ENCODE results near the gene CPN1. TPM values are rescaled to one million over a fixed set of nuclear protein-coding genes. Genes with fewer than 3 reads are reported as not detected.
"Not testable (repeated sequence)": the region's sequence is repeated elsewhere in the genome, so short reads cannot be mapped to it uniquely, and the experiment has no call there.

CPN1 gene
- total RNA-seq, 1 experiment from 2014 or later = 24.9 TPM

GRCh38 chr10:100085596-100085995 is 3.9 kb upstream of the CPN1 start:
- Mint-ChIP-seq H3K4me3 (ENCODE audit: unreplicated experiment) (no peak overlapping the region), H3K27me3 (ENCODE audit: insufficient read depth, unreplicated experiment) (no peaks in the 10 kb centered on the region), H3K36me3 (ENCODE audit: insufficient read depth, unreplicated experiment) (no peaks in the 10 kb centered on the region), H3K27ac (ENCODE audit: unreplicated experiment) (no peak overlapping the region), H3K4me1 (ENCODE audit: low read depth, unreplicated experiment) (peaks cover 16% of the 10 kb centered on the region), H3K9me3 (ENCODE audit: unreplicated experiment) (no peaks in the 10 kb centered on the region)
- no peaks in the 10 kb centered on the region for H3K36me3 ChIP-seq (ENCODE audit: control insufficient read depth, insufficient read depth, low read length)
- no peaks in the 10 kb centered on the region for H3K9me3 ChIP-seq
- no TSS peak for BruUV-seq (replicated peaks)
- intact Hi-C loops (cut with micrococcal nuclease; ENCODE audit: unreplicated experiment) = no loop called here
- DNase-seq = peak; percentile 44 to 58
- ChIA-PET CTCF (no interaction called here), POLR2A (no interaction called here)
- TF ChIP-seq, protein P1, sequence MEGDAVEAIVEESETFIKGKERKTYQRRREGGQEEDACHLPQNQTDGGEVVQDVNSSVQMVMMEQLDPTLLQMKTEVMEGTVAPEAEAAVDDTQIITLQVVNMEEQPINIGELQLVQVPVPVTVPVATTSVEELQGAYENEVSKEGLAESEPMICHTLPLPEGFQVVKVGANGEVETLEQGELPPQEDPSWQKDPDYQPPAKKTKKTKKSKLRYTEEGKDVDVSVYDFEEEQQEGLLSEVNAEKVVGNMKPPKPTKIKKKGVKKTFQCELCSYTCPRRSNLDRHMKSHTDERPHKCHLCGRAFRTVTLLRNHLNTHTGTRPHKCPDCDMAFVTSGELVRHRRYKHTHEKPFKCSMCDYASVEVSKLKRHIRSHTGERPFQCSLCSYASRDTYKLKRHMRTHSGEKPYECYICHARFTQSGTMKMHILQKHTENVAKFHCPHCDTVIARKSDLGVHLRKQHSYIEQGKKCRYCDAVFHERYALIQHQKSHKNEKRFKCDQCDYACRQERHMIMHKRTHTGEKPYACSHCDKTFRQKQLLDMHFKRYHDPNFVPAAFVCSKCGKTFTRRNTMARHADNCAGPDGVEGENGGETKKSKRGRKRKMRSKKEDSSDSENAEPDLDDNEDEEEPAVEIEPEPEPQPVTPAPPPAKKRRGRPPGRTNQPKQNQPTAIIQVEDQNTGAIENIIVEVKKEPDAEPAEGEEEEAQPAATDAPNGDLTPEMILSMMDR (IDR thresholded peaks at IDR 0.05; ENCODE audit: insufficient read depth in 1 of 2, low read depth in 1 of 2, low read length in 1 of 2, severe bottlenecking in 1 of 2, unreplicated experiment in 1 of 2) = no peak
- H3K27me3 ChIP-seq (replicated peaks; ENCODE audit: control insufficient read depth, insufficient read depth, low read length) = no peaks in the 10 kb centered on the region
- H3K4me1 ChIP-seq = peaks cover 27% of the 10 kb centered on the region
- H3K4me3 ChIP-seq (ENCODE audit: low read depth, low read length) = no peak overlapping the region

DNA sequence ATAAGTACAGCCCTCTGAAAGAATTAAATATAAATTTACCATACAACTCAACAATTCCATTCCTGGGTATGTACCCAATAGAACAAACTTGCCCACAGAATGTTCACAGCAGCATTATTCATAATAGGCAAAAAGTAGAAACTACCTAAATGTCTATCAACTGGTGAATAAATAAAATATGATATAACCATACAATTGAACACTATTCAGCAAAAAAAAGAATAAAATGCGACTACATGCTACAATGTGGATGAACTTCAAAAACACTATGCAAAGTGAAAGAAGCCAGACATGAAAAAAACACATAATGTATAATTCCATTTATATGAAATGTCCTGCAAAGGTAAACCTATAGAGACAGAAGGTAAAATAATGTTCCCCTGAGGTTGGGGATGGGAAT is 2.0 kb upstream of the CPN1 start:
- CTCF ChIA-PET = no interaction called here
- peaks cover 29% of the 10 kb centered on the region for H3K4me1 ChIP-seq
- DNase-seq = no peak
- Mint-ChIP-seq H3K9me3 (ENCODE audit: unreplicated experiment) (no peaks in the 10 kb centered on the region), H3K4me1 (ENCODE audit: low read depth, unreplicated experiment) (peaks cover 30% of the 10 kb centered on the region), H3K36me3 (ENCODE audit: insufficient read depth, unreplicated experiment) (no peaks in the 10 kb centered on the region), H3K4me3 (ENCODE audit: unreplicated experiment) (no peak overlapping the region), H3K27ac (ENCODE audit: unreplicated experiment) (no peak overlapping the region), H3K27me3 (ENCODE audit: insufficient read depth, unreplicated experiment) (no peaks in the 10 kb centered on the region)
- no TSS peak for BruUV-seq (replicated peaks)
- no peaks in the 10 kb centered on the region for H3K27me3 ChIP-seq (replicated peaks; ENCODE audit: control insufficient read depth, insufficient read depth, low read length)
- H3K4me3 ChIP-seq (ENCODE audit: low read depth, low read length) = no peak overlapping the region
- TF ChIP-seq, protein P1 (IDR thresholded peaks at IDR 0.05; ENCODE audit: insufficient read depth in 1 of 2, low read depth in 1 of 2, low read length in 1 of 2, severe bottlenecking in 1 of 2, unreplicated experiment in 1 of 2) = no peak
- intact Hi-C loops (cut with micrococcal nuclease; ENCODE audit: unreplicated experiment) = no loop called here
- H3K36me3 ChIP-seq (ENCODE audit: control insufficient read depth, insufficient read depth, low read length) = no peaks in the 10 kb centered on the region; the same call in 1 of the 2 replicates
- POLR2A ChIA-PET = no interaction called here
- H3K9me3 ChIP-seq = no peaks in the 10 kb centered on the region

DNA sequence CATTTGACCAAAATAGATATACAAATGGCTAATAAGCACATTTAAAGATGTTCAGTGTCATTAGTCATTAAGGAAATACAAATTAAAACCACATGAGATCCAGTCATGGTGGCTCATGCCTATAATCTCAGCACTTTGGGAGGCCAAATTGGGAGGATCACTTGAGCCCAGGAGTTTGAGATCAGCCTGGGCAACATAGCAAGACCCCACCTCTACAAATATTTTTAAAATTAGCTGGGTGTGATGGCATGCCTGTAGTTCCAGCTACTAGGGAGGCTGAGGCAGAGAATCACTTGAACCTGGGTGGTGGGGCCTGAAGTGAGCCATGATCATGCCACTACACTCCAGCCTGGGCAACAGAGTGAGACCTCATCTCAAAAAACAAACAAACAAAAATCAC is 607 bp upstream of the CPN1 start:
- H3K27me3 ChIP-seq (replicated peaks; ENCODE audit: control insufficient read depth, insufficient read depth, low read length); H3K9me3 Mint-ChIP-seq (ENCODE audit: unreplicated experiment); H3K9me3 ChIP-seq; H3K27ac Mint-ChIP-seq (ENCODE audit: unreplicated experiment); intact Hi-C loops (cut with micrococcal nuclease; ENCODE audit: unreplicated experiment); POLR2A ChIA-PET; H3K36me3 ChIP-seq (ENCODE audit: control insufficient read depth, insufficient read depth, low read length); H3K36me3 Mint-ChIP-seq (ENCODE audit: insufficient read depth, unreplicated experiment); BruUV-seq (replicated peaks); DNase-seq; H3K27me3 Mint-ChIP-seq (ENCODE audit: insufficient read depth, unreplicated experiment); H3K4me3 ChIP-seq (ENCODE audit: low read depth, low read length): not testable (repeated sequence)
- CTCF ChIA-PET = interaction anchor here (0.5 to 1.2 kb wide), 3 partner anchors 37 to 454 kb away, joined by 3 to 4 read pairs (median 3); partner anchors contain the start of gene HIF1AN
- Mint-ChIP-seq H3K4me3 (ENCODE audit: unreplicated experiment) (peak overlapping the region; percentile 70), H3K4me1 (ENCODE audit: low read depth, unreplicated experiment) (peaks cover 31% of the 10 kb centered on the region)
- peaks cover 29% of the 10 kb centered on the region for H3K4me1 ChIP-seq

GRCh38 chr10:100076750-100077149 is 4.9 kb downstream of the CPN1 start:
- H3K9me3 ChIP-seq = no peaks in the 10 kb centered on the region
- H3K27me3 ChIP-seq (replicated peaks; ENCODE audit: control insufficient read depth, insufficient read depth, low read length) = no peaks in the 10 kb centered on the region
- intact Hi-C loops (cut with micrococcal nuclease; ENCODE audit: unreplicated experiment) = no loop called here
- Mint-ChIP-seq H3K9me3 (ENCODE audit: unreplicated experiment) (no peaks in the 10 kb centered on the region), H3K27ac (ENCODE audit: unreplicated experiment) (no peak overlapping the region), H3K4me1 (ENCODE audit: low read depth, unreplicated experiment) (peaks cover 26% of the 10 kb centered on the region), H3K27me3 (ENCODE audit: insufficient read depth, unreplicated experiment) (no peaks in the 10 kb centered on the region), H3K36me3 (ENCODE audit: insufficient read depth, unreplicated experiment) (peaks cover 5% of the 10 kb centered on the region), H3K4me3 (ENCODE audit: unreplicated experiment) (no peak overlapping the region)
- no peak for DNase-seq
- no peak overlapping the region for H3K4me3 ChIP-seq (ENCODE audit: low read depth, low read length)
- H3K36me3 ChIP-seq (ENCODE audit: control insufficient read depth, insufficient read depth, low read length) = no peaks in the 10 kb centered on the region; the same call in 1 of the 2 replicates
- TF ChIP-seq, protein P1 (IDR thresholded peaks at IDR 0.05; ENCODE audit: insufficient read depth in 1 of 2, low read depth in 1 of 2, low read length in 1 of 2, severe bottlenecking in 1 of 2, unreplicated experiment in 1 of 2) = no peak
- ChIA-PET CTCF (interaction anchor here (0.6 kb wide), 1 partner anchor 110 kb away, joined by 5 read pairs; no protein-coding TSS in a partner anchor), POLR2A (no interaction called here)
- BruUV-seq (replicated peaks) = no TSS peak
- H3K4me1 ChIP-seq = peaks cover 14% of the 10 kb centered on the region

All from Caco-2 (cell line).